Measurements from ENCODE around the gene DAB1. TPM values are rescaled to one million over a fixed set of nuclear protein-coding genes. Genes with fewer than 3 reads are reported as not detected.
"Not testable (repeated sequence)": the region's sequence is repeated elsewhere in the genome, so short reads cannot be mapped to it uniquely, and the experiment has no call there.

The DAB1 gene
- total RNA-seq, 4 donors from 2014 or later, result 0.48 to 1.1 (median 0.70) TPM

DNA sequence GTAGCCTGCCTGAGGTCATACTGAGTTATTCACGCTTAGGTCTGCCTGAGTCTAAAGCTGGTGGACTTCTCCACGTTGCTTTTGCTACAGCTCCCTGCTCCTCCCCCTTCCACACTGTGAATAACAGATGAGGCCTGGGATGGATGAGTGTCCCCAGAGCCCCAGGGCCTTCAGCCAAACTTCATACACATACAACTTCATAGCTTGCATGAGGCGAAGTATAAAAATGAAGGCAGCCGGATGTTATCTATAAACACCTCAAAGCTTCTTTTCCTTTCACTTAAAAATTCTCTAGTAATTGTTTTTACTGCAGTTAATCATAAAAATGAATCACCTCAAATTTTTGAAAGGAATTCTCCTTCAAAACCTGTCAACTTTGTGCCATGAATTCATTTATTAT is 70.2 kb downstream of the DAB1 start:
- ATAC-seq (ENCODE audit: low FRiP score) (no peak), DNase-seq (ENCODE audit: low spot score) (no peak)
- TF ChIP-seq CTCF (IDR thresholded peaks at IDR 0.05), result no peak

- TF ChIP-seq CTCF (IDR thresholded peaks at IDR 0.05), result no peak
- no peak for ATAC-seq (ENCODE audit: low FRiP score)
Observed at GRCh38 chr1:57350610-57351009, 73.2 kb downstream of the DAB1 start.

GRCh38 chr1:57348921-57349320 is 74.9 kb downstream of the DAB1 start:
- no peak for TF ChIP-seq CTCF (IDR thresholded peaks at IDR 0.05)
- no peak for ATAC-seq (ENCODE audit: low FRiP score)

More at GRCh38 chr1:57350610-57351009, 73.2 kb downstream of the DAB1 start:
- DNase-seq (ENCODE audit: low spot score), result no peak

GRCh38 chr1:57345916-57346315 is 77.9 kb downstream of the DAB1 start:
- no peak for TF ChIP-seq CTCF (IDR thresholded peaks at IDR 0.05)
- no peak for DNase-seq (ENCODE audit: low spot score)
- no peak for ATAC-seq (ENCODE audit: low FRiP score)

More at GRCh38 chr1:57348921-57349320, 74.9 kb downstream of the DAB1 start:
- DNase-seq (ENCODE audit: low spot score), result no peak

- TF ChIP-seq CTCF (IDR thresholded peaks at IDR 0.05), result no peak
- no peak for ATAC-seq (ENCODE audit: low FRiP score)
- DNase-seq (ENCODE audit: low spot score), result no peak
Observed at GRCh38 chr1:57344265-57344664, 79.6 kb downstream of the DAB1 start.

DNA sequence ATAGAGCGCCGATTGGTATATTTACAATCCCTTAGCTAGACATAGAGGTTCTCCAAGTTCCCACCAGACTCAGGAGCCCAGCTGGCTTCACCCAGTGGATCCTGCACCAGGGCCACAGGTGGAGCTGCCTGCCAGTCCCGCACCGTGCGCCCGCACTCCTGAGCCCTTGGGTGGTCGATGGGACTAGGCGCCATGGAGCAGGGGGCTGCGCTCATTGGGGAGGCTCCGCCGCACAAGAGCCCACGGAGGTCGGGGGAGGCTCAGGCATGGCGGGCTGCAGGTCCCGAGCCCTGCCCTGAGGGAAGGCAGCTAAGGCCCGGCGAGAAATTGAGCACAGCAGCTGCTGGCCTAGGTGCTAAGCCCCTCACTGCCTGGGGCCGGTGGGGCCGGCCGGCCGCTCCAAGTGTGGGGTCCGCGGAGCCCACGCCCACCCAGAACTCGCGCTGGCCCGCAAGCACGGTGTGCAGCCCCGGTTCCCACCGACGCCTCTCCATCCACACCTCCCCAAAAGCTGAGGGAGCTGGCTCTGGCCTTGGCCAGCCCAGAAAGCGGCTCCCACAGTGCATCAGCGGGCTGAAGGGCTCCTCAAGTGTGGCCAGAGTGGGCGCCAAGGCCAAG is 80.5 kb downstream of the DAB1 start:
- ATAC-seq (ENCODE audit: low FRiP score); DNase-seq (ENCODE audit: low spot score): not testable (repeated sequence)

GRCh38 chr1:57341721-57342120 is 82.1 kb downstream of the DAB1 start:
- no peak for DNase-seq (ENCODE audit: low spot score)
- no peak for TF ChIP-seq CTCF (IDR thresholded peaks at IDR 0.05)
- no peak for ATAC-seq (ENCODE audit: low FRiP score)

Measured in omental fat pad (tissue), 4 donors.